ENCODE data around the gene TEN1. TPM values are rescaled to one million over a fixed set of nuclear protein-coding genes. Genes with fewer than 3 reads are reported as not detected.
A peak's percentile ranks its signal among the peaks of the same experiment; 100 is the strongest.
"Not testable (repeated sequence)": the region's sequence is repeated elsewhere in the genome, so short reads cannot be mapped to it uniquely, and the experiment has no call there.

TEN1 gene
- 12.6 and 16.5 TPM in 2 replicates for total RNA-seq (2014; rRNA removed; shearing (Covaris generic))

DNA sequence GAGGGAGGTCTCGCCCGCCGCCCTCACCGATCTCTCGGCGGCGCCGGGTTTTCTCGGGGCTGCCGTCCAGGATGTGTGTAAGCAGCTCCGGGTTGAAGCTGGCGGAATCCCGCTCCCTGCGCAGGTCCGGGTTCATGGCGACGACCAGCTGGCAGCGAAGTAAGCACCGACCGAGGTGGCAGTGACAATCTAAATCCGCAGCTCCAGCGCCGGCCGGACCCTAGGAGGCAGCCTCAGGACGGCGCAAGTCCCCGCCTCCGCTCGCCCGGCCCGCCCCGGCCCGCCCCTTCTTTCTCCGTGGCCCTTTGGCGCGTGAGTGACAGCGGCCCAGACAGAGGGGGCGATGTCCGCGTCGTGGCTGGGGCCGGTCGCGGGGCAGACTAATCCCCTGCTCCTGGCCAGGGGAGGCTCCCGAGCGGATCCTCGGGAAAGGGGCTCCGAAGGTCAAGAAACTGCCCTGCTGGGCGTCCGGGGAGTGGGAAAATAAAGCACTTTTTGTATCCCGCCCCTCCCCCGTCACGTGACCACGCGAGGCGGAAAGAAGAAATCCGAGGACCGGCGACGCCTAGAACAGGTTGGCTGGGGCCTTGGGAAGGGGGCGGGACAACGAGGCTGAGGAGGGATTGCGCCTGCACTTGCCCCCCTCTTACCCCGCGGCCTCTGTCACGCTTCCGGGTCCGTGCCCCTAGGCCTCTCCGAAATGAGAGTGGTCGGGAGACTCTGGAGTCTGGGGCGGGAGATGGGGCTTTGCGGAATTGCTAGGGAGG, at the start of gene TEN1, which contains the start of gene ACOX1:
Gene TEN1, plus strand, starts transcription at position 303 of the 767 bp plus-strand sequence. CDS start 6,953 bp downstream, outside the sequence.
Gene ACOX1, minus strand, starts transcription at position 229 of the 767 bp plus-strand sequence. Its CDS starts 93 bp downstream, at position 136.
- peak; percentile 95 for DNase-seq (ENCODE audit: low read depth)

DNA sequence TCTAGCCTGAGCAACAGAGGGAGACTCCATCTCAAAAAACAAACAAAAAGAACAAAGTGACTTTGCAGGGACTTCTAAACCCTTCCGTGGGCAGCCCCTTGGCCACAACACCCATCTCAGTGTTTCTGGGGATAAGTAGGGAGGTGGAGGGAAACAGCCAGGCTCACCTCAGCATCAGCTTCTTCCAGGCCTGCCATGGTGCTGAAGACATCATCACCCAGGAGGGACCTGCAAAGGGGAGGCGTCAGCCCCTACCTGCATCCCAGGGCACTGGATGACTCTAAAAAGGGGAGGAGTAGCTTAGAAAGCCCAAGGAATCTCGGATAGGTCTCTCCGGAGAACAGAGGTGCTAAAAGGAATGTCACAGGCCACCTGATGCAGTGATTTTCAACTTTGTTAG, 48.0 kb upstream of the TEN1 start:
- DNase-seq (ENCODE audit: low read depth): no peak

- no peak for DNase-seq (ENCODE audit: low read depth)
Observed at GRCh38 chr17:75932852-75933251, 46.2 kb upstream of the TEN1 start.

DNA sequence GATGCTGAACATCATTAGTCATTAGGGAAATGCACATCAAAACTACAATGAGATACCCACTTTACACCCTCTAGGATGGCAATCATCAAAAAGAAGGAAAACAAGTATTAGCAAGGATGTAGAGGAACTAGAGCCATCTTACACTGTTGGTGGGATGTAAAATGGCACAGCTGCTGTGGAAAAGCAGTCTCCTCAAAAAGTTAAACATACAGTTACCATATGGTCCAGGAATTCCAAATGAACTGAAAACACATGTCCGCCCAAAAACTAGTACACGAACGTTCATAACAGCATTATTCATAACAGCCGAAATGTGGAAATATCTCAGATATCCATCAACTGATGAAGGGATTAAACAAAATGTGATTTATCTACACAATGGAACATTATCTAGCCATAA, 45.2 kb upstream of the TEN1 start:
- no peak for DNase-seq (ENCODE audit: low read depth)

- peak; percentile 9 for DNase-seq (ENCODE audit: low read depth)
Observed at GRCh38 chr17:75937652-75938051, 41.4 kb upstream of the TEN1 start.

DNA sequence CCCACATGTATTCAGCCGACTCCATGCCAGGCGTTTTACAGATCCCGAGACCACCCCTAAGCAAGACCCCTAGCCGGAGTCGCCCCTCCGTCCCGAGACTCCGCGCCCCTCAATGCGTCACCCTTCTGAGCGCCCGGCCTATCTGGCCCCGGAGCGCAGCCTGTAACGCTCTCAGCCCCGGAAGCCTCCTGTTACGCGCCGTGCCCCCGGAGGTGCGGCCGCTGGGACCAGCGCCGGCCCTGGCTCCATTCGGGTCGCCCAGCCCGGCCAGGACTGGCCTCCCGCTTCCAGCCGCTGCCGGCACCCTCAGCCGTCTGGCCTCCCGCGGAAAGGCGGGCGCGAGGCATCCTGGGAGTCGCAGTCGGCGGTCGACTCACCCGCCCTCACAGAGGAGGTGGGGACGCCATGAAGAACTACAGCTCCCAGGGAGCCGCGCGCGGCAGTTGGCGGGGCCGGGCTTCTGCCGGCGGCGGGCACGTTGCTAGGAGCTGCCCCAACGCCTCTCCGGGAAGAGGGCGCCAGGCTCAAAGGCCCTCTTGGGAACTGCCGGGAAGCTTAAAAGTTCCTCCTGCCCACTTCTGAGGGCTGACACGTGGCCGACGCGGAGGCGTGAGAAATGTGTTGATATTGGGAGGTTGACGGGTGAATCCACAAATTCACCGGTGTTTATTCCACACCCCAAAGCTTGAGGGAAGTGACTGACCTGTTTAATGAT, 38.2 kb upstream of the TEN1 start, which contains the start of gene FBF1:
Gene FBF1, minus strand, starts transcription at position 316 of the 715 bp plus-strand sequence. CDS start 2,893 bp downstream, outside the sequence.
- DNase-seq (ENCODE audit: low read depth): peak; percentile 94

DNA sequence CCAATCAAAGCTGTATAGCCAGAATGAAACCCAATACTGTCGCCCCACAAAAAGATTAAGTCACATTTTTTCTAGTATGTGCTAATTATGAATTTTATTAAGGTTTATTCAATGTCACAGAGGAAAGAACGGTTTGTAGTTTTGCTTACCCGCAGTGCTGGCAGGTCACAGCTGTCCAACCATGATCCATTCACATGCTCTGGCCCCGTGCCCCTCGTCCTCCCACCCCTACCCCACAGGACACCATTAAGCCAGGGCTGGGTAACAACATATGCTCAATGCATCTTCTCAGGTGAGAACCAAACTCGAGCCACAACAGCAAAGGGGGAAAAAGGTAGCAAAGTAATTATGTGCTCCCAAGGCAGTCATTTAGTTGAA, 37.6 kb upstream of the TEN1 start:
- no peak for DNase-seq (ENCODE audit: low read depth)

- no peak for DNase-seq (ENCODE audit: low read depth)
Observed at GRCh38 chr17:75942473-75942872, 36.6 kb upstream of the TEN1 start.

DNA sequence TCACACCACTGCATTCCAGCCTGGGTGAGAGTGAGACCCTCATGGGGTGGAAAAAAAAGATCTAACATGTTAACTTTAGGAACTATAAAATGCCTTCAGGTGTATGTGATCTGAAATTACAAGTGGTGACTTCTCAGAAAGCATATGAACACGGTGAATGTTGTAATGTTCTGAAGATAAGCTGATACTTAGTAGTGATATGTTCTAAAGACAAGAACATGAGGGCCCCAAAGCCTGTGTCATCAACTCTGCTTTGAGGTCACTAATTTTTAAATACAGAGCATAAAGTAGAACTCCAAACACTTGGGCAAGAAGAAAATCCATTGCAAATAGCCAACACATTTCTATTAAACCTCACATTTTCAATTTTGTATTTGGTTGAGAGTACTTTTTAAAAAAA, 35.5 kb upstream of the TEN1 start:
- no peak for DNase-seq (ENCODE audit: low read depth)

DNA sequence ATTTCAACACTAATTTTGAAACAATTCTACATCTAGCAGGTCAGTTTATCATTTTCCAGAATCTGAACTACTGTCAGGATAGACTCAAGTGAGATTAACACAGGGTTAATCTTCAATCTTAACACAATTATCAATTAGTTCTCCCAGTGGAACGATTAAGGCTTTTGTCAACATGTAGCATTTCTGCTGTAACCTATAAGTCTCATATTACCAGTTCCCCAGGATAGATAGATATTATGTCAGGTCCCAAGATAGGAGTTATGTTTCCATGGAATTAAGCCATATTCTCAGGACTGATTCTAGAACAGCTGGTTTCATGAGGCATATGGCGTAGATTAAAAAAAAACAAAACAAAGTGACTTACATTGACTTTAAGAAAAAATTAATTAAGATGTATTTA, 33.8 kb upstream of the TEN1 start:
- no peak for DNase-seq (ENCODE audit: low read depth)

DNA sequence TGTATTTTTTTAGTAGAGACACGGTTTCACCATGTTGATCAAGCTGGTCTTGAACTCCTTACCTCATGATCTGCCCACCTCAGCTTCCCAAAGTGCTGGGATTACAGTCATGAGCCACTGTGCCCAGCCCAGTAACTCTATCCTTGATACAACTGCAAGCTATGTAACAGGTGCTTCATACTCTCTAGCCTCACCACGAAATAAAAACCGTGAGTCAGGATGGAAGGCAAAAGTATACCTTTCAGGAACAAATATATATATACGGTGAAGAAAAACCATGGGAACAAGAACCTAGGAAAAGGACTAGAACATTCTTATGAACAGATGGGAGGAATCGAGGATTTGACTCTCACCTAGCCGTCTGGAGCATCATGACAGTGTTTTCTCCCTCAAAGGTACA, 28.6 kb upstream of the TEN1 start:
- DNase-seq (ENCODE audit: low read depth): no peak

- DNase-seq (ENCODE audit: low read depth): no peak
Observed at GRCh38 chr17:75950855-75951554, 28.0 kb upstream of the TEN1 start.

DNA sequence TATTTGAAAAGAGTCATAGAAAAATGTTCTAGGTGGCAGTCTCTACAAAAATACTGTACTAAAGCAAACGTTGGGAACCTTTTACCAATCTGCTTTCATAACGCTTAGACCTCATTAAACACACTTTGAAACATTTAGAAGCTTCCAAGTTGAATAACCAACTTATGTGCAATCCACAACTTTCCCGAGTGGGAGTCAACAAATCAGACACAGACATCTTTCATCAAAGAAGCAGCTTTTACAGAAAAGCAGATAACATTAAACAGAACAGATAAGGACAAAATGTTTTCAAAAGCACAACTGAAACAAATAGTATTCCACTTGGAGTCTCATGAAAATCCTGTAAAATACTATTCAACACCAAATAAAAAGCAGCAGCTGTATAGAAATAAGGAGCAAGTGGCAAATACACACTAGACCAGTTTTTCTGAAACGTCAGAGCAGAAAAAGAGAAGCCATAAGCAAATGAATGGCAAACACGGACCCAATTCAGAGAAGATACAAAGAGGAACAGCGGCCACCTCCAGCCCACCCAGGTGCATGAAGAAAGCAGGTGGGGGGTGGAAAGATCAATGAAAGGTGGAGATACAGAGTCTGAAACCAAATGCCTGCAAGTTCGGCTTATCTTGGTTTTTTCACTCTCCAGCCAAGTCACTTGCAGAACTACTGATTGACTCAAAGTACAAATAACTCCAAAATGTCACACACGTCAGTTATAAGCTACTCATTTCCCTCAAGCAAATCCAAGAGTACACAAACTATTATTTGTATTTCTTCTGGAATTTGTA, 19.8 kb upstream of the TEN1 start:
- DNase-seq (ENCODE audit: low read depth): no peak

DNA sequence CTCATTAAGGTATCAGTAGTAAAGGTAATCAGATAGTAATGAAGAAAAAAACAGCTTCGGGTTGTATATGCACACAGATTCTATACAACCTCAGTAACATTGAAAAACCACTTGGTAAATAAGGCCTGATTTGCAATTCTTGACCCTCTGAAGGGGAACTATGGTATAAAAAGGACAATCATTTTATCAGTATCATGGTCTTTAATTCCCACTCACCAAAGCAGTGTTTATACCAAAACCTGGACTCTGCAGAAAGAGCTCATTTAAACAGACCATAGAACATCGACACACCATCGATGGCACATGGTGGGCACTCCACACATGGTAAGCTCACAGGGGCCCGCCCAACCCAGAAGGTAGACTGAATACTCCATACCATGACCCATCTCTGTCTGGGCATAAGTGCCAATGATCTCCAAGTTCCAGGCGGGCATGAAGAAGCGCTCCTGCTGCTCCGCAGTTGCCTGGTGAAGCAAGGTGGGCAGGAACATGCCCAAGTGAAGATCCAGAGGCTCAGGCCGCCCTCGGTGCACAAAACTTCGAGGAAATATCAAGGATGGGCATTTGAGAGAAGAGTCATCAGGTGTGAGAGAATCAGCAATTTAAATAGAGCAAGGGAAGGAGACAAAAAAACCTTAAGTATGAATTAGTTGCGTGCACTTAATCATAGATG, 19.1 kb upstream of the TEN1 start:
- no peak for DNase-seq (ENCODE audit: low read depth)

DNA sequence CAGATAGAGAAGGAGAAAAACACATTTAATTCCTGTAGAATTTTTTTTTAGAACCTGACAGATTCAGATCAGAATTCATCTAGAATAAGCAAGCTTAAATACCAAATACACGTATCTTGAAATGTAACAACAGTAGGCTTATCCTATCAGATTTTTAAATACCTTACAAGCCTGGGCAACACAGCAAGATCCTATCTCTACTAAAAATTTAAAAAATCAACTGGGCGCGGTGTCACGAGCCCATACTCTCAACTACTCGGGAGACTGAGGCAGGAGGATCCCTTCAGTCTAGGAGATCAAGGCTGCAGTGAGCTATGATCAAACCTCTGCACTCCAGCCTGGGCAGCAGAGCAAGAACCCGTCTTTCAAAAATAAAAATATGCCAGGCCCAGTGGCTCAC, 13.6 kb upstream of the TEN1 start:
- no peak for DNase-seq (ENCODE audit: low read depth)

DNA sequence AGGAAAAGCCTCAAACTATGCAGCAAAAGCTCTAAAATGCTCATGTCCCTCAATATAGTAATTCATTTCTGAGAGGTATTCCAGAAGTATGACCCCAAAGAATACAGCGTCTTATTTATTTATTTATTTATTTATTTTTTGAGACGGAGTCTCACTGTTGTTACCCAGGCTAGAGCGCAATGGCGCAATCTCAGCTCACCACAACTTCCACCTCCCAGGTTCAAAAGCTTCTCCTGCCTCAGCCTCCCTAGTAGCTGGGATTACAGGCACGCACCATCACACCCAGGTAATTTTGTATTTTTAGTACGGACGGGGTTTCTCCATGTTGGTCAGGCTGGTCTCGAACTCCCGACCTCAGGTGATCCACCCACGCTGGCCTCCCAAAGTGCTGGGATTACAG, 10.0 kb upstream of the TEN1 start:
- not testable (repeated sequence) for DNase-seq (ENCODE audit: low read depth)

DNA sequence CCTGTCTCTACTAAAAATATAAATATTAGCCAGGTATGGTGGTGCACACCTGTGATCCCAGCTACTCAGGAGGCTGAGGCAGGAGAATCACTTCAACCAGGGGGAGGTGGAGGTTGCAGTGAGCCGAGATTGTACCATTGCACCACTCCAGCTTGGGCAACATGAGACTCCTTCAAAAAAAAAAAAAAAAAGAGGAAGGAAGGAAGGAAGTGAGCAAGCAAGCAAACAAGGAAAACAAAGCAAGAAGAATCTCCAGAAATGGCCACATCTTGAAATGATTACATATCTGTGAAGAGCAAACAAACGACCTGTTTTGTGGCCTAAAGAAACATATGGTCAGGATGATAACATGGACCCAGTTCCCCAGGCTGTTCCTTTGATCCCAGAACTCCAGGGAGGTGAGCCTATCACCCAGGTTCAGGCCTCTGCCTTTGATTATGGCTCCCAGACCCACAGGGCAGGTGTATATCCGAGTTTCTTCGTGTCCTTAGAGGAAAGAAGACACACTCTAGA, 9.0 kb upstream of the TEN1 start:
- peak; percentile 37 for DNase-seq (ENCODE audit: low read depth)

DNA sequence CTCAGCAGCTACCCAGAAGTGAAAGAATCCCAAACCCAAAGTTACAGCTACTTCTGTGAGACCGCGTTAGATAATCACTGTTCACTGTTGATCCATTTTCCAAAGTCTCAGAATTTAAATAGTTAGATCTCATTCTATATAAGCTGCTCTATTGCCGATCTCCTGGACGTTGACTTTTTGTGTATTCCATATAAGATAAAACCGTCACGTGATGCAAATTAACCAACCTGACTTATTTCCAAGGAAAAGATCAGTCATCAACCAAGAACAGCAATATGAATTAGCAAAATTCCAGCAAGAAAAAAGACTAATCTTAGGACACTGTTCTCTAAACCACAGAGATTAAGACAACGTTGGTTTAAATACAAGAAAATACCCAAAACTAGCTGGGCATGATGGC, 8.4 kb upstream of the TEN1 start:
- DNase-seq (ENCODE audit: low read depth): no peak

DNA sequence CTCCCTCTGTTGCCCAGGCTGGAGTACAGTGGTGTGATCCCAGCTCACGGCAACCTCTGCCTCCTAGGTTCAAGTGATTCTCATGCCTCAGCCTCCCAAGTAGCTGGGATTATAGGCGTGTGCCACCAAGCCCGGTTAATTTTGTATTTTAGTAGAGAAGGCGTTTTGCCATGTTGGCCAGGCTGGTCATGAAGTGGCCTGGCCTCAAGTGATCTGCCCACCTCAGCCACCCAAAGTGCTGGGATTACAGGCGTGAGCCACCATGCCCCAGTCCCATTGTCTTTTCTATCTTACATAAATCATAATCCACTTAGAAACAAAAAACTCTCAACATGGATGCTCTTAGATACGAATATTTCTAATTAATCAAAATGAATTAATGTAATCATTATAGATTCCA, 3.9 kb upstream of the TEN1 start:
- DNase-seq (ENCODE audit: low read depth): not testable (repeated sequence)

- no peak for DNase-seq (ENCODE audit: low read depth)
Observed at GRCh38 chr17:75975757-75976174, 3.3 kb upstream of the TEN1 start.

Measured in RPMI7951 (cell line).